ENCODE data around the gene TMEM150A. TPM values are rescaled to one million over a fixed set of nuclear protein-coding genes. Genes with fewer than 3 reads are reported as not detected.

Gene TMEM150A
- total and polyA plus RNA-seq, 2 of the 13 experiments (the other 11 are each of a cell fraction or from before 2014, with no cell fraction given), result 30.1 to 70.4 TPM

DNA sequence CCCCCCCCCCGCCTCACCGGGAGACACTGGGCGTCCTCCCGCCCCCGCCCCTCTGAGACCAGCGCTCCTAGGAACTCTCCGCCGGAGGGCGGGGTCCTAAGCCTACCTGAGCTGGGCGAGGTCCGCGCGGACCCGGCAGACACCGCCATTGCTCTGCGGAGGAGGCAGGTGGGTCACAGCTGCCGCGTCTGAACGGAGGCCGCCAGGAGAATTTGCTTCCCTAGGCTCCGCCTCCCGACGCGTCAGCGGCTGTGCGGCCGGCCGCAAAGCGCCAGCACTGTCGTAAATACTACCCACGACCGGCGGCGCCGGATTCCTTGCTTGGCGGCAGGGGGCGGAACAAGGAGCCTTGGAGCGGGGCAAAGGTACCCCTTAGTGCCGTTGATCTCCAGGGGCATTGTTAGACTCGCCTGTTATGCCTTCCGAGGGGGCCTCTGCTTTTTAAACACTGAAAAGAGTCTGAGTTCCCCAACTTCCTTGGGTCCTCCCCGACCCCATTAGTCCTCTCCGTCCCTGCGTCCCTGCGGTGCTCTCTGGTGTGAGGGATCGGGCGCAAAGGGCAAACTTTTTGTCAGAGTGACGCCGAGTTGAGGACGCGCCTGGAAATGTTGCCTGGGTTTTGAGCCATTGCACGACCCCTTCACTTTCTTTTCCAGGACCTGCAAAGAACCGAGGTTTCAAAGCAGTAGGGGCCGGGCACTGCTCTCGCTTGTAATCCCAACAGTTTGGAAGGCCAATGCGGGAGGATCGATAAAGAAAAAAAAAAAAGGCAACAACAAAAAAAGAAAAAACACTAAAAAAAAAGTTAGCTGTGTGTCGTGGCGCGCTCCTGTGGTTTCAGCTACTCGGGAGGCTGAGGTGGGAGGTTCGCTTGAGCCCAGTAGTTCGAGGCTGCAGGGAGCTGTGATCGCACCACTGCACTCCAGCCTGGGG is 41.0 kb downstream of the TMEM150A start, which contains the start of gene GGCX (continued):
- TF ChIP-seq, protein P1, sequence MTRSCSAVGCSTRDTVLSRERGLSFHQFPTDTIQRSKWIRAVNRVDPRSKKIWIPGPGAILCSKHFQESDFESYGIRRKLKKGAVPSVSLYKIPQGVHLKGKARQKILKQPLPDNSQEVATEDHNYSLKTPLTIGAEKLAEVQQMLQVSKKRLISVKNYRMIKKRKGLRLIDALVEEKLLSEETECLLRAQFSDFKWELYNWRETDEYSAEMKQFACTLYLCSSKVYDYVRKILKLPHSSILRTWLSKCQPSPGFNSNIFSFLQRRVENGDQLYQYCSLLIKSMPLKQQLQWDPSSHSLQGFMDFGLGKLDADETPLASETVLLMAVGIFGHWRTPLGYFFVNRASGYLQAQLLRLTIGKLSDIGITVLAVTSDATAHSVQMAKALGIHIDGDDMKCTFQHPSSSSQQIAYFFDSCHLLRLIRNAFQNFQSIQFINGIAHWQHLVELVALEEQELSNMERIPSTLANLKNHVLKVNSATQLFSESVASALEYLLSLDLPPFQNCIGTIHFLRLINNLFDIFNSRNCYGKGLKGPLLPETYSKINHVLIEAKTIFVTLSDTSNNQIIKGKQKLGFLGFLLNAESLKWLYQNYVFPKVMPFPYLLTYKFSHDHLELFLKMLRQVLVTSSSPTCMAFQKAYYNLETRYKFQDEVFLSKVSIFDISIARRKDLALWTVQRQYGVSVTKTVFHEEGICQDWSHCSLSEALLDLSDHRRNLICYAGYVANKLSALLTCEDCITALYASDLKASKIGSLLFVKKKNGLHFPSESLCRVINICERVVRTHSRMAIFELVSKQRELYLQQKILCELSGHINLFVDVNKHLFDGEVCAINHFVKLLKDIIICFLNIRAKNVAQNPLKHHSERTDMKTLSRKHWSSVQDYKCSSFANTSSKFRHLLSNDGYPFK (CRISPR knock-in tag; IDR thresholded peaks at IDR 0.05; ENCODE audit: borderline replicate concordance), result peak; percentile 99
- TF ChIP-seq ZNF7 (CRISPR knock-in tag; IDR thresholded peaks at IDR 0.05) (no peak), ISX (CRISPR knock-in tag; conservative IDR thresholded peaks at IDR 0.05) (no peak), SETDB1 (CRISPR knock-in tag; IDR thresholded peaks at IDR 0.05; ENCODE audit: borderline replicate concordance) (no peak)
- TF ChIP-seq, protein P2, sequence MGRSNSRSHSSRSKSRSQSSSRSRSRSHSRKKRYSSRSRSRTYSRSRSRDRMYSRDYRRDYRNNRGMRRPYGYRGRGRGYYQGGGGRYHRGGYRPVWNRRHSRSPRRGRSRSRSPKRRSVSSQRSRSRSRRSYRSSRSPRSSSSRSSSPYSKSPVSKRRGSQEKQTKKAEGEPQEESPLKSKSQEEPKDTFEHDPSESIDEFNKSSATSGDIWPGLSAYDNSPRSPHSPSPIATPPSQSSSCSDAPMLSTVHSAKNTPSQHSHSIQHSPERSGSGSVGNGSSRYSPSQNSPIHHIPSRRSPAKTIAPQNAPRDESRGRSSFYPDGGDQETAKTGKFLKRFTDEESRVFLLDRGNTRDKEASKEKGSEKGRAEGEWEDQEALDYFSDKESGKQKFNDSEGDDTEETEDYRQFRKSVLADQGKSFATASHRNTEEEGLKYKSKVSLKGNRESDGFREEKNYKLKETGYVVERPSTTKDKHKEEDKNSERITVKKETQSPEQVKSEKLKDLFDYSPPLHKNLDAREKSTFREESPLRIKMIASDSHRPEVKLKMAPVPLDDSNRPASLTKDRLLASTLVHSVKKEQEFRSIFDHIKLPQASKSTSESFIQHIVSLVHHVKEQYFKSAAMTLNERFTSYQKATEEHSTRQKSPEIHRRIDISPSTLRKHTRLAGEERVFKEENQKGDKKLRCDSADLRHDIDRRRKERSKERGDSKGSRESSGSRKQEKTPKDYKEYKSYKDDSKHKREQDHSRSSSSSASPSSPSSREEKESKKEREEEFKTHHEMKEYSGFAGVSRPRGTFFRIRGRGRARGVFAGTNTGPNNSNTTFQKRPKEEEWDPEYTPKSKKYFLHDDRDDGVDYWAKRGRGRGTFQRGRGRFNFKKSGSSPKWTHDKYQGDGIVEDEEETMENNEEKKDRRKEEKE (IDR thresholded peaks at IDR 0.05), result no peak
- TF ChIP-seq, protein P3, sequence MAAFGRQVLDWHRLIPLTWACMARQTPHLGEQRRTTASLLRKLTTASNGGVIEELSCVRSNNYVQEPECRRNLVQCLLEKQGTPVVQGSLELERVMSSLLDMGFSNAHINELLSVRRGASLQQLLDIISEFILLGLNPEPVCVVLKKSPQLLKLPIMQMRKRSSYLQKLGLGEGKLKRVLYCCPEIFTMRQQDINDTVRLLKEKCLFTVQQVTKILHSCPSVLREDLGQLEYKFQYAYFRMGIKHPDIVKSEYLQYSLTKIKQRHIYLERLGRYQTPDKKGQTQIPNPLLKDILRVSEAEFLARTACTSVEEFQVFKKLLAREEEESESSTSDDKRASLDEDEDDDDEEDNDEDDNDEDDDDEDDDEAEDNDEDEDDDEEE (CRISPR knock-in tag; IDR thresholded peaks at IDR 0.05), result peak; percentile 77; the same call in 1 of the 2 replicates
- TF ChIP-seq, protein P4, sequence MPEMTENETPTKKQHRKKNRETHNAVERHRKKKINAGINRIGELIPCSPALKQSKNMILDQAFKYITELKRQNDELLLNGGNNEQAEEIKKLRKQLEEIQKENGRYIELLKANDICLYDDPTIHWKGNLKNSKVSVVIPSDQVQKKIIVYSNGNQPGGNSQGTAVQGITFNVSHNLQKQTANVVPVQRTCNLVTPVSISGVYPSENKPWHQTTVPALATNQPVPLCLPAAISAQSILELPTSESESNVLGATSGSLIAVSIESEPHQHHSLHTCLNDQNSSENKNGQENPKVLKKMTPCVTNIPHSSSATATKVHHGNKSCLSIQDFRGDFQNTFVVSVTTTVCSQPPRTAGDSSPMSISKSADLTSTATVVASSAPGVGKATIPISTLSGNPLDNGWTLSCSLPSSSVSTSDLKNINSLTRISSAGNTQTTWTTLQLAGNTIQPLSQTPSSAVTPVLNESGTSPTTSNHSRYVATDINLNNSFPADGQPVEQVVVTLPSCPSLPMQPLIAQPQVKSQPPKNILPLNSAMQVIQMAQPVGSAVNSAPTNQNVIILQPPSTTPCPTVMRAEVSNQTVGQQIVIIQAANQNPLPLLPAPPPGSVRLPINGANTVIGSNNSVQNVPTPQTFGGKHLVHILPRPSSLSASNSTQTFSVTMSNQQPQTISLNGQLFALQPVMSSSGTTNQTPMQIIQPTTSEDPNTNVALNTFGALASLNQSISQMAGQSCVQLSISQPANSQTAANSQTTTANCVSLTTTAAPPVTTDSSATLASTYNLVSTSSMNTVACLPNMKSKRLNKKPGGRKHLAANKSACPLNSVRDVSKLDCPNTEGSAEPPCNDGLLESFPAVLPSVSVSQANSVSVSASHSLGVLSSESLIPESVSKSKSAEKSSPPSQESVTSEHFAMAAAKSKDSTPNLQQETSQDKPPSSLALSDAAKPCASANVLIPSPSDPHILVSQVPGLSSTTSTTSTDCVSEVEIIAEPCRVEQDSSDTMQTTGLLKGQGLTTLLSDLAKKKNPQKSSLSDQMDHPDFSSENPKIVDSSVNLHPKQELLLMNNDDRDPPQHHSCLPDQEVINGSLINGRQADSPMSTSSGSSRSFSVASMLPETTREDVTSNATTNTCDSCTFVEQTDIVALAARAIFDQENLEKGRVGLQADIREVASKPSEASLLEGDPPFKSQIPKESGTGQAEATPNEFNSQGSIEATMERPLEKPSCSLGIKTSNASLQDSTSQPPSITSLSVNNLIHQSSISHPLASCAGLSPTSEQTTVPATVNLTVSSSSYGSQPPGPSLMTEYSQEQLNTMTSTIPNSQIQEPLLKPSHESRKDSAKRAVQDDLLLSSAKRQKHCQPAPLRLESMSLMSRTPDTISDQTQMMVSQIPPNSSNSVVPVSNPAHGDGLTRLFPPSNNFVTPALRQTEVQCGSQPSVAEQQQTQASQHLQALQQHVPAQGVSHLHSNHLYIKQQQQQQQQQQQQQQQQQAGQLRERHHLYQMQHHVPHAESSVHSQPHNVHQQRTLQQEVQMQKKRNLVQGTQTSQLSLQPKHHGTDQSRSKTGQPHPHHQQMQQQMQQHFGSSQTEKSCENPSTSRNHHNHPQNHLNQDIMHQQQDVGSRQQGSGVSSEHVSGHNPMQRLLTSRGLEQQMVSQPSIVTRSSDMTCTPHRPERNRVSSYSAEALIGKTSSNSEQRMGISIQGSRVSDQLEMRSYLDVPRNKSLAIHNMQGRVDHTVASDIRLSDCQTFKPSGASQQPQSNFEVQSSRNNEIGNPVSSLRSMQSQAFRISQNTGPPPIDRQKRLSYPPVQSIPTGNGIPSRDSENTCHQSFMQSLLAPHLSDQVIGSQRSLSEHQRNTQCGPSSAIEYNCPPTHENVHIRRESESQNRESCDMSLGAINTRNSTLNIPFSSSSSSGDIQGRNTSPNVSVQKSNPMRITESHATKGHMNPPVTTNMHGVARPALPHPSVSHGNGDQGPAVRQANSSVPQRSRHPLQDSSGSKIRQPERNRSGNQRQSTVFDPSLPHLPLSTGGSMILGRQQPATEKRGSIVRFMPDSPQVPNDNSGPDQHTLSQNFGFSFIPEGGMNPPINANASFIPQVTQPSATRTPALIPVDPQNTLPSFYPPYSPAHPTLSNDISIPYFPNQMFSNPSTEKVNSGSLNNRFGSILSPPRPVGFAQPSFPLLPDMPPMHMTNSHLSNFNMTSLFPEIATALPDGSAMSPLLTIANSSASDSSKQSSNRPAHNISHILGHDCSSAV (CRISPR knock-in tag; IDR thresholded peaks at IDR 0.05; ENCODE audit: borderline replicate concordance), result no peak
